Measurements from ENCODE around the gene EVL.

DNA sequence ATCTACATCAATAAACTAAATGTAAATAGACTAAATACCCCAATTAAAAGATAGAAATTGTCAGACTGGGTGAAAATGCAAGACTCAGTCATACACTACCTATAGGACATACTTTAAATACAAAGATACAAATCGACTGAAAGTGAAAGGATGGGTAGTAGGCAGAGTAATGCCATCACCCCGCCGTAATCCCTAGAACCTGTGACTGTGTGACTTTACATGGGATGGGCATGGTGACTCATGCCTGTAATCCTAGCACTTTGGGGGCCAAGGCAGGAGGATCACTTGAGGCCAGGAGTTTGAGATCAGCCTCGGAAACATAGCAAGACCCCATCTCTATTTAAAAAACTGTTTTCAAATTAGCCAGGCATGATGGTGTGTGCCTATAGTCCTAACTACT, 2.6 kb upstream of the EVL start:
- TF ChIP-seq, protein P1, sequence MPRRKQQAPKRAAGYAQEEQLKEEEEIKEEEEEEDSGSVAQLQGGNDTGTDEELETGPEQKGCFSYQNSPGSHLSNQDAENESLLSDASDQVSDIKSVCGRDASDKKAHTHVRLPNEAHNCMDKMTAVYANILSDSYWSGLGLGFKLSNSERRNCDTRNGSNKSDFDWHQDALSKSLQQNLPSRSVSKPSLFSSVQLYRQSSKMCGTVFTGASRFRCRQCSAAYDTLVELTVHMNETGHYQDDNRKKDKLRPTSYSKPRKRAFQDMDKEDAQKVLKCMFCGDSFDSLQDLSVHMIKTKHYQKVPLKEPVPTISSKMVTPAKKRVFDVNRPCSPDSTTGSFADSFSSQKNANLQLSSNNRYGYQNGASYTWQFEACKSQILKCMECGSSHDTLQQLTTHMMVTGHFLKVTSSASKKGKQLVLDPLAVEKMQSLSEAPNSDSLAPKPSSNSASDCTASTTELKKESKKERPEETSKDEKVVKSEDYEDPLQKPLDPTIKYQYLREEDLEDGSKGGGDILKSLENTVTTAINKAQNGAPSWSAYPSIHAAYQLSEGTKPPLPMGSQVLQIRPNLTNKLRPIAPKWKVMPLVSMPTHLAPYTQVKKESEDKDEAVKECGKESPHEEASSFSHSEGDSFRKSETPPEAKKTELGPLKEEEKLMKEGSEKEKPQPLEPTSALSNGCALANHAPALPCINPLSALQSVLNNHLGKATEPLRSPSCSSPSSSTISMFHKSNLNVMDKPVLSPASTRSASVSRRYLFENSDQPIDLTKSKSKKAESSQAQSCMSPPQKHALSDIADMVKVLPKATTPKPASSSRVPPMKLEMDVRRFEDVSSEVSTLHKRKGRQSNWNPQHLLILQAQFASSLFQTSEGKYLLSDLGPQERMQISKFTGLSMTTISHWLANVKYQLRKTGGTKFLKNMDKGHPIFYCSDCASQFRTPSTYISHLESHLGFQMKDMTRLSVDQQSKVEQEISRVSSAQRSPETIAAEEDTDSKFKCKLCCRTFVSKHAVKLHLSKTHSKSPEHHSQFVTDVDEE (CRISPR knock-in tag; IDR thresholded peaks at IDR 0.05), result no peak
- TF ChIP-seq TOX (CRISPR knock-in tag; IDR thresholded peaks at IDR 0.05; ENCODE audit: borderline replicate concordance) (no peak), SNAI2 (CRISPR knock-in tag; IDR thresholded peaks at IDR 0.05) (no peak), CSDC2 (CRISPR knock-in tag; IDR thresholded peaks at IDR 0.05) (no peak), ESRRG (CRISPR knock-in tag; IDR thresholded peaks at IDR 0.05) (no peak), ZFP30 (CRISPR knock-in tag; IDR thresholded peaks at IDR 0.05) (no peak), ISL1 (CRISPR knock-in tag; IDR thresholded peaks at IDR 0.05) (no peak)
- TF ChIP-seq, protein P2, sequence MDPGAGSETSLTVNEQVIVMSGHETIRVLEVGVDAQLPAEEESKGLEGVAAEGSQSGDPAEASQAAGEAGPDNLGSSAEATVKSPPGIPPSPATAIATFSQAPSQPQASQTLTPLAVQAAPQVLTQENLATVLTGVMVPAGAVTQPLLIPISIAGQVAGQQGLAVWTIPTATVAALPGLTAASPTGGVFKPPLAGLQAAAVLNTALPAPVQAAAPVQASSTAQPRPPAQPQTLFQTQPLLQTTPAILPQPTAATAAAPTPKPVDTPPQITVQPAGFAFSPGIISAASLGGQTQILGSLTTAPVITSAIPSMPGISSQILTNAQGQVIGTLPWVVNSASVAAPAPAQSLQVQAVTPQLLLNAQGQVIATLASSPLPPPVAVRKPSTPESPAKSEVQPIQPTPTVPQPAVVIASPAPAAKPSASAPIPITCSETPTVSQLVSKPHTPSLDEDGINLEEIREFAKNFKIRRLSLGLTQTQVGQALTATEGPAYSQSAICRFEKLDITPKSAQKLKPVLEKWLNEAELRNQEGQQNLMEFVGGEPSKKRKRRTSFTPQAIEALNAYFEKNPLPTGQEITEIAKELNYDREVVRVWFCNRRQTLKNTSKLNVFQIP (CRISPR knock-in tag; IDR thresholded peaks at IDR 0.05; ENCODE audit: borderline replicate concordance, low read depth), result no peak
- TF ChIP-seq, protein P3, sequence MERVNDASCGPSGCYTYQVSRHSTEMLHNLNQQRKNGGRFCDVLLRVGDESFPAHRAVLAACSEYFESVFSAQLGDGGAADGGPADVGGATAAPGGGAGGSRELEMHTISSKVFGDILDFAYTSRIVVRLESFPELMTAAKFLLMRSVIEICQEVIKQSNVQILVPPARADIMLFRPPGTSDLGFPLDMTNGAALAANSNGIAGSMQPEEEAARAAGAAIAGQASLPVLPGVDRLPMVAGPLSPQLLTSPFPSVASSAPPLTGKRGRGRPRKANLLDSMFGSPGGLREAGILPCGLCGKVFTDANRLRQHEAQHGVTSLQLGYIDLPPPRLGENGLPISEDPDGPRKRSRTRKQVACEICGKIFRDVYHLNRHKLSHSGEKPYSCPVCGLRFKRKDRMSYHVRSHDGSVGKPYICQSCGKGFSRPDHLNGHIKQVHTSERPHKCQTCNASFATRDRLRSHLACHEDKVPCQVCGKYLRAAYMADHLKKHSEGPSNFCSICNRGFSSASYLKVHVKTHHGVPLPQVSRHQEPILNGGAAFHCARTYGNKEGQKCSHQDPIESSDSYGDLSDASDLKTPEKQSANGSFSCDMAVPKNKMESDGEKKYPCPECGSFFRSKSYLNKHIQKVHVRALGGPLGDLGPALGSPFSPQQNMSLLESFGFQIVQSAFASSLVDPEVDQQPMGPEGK (CRISPR knock-in tag; IDR thresholded peaks at IDR 0.05; ENCODE audit: borderline replicate concordance), result no peak

Measured in SK-N-SH treated with all-trans-retinoic acid at 6 μM for 48 hours (cell line).